NT2/D1 (cell line): ENCODE data around the gene ERC2.

Experiments
- DNase-seq: peaks from one replicate; pipeline ENCODE4 v3.0.0-alpha.2; 2011; ENCODE audit warnings: low read depth, low spot score
- H3K27me3 ChIP-seq: 2 replicates; pipeline ENCODE4 v1.6.0; 2011; ENCODE audit warnings: mild to moderate bottlenecking; ENCODE audit not compliant: insufficient read length, insufficient read depth
- H3K36me3 ChIP-seq: 2 replicates; pipeline ENCODE4 v1.6.1; 2011; ENCODE audit warnings: mild to moderate bottlenecking, low read length, mixed read lengths; ENCODE audit not compliant: insufficient read depth, insufficient read length
- H3K4me1 ChIP-seq: 2 replicates; pipeline ENCODE4 v1.5.1; 2011; ENCODE audit not compliant: insufficient read depth, insufficient read length
- H3K4me3 ChIP-seq: 2 replicates; pipeline ENCODE4 v1.5.1; 2011; ENCODE audit warnings: low read depth; ENCODE audit not compliant: insufficient read length
- H3K9ac ChIP-seq: 2 replicates; pipeline ENCODE4 v1.6.0; 2011; ENCODE audit warnings: low read depth; ENCODE audit not compliant: insufficient read length
- H3K9me3 ChIP-seq: 2 replicates; pipeline ENCODE4 v1.5.1; 2011; ENCODE audit warnings: mild to moderate bottlenecking, low read length; ENCODE audit not compliant: insufficient read depth
- SUZ12 ChIP-seq: IDR thresholded peaks from 2 replicates; pipeline ENCODE4 v1.6.1; 2011; ENCODE audit not compliant: insufficient read length, insufficient read depth; ENCODE audit errors: extremely low read depth
- YY1 ChIP-seq: IDR thresholded peaks from 2 replicates; pipeline ENCODE4 v1.6.1; 2011; ENCODE audit not compliant: insufficient read length, insufficient read depth
- ZNF274 ChIP-seq: IDR thresholded peaks from 2 replicates; pipeline ENCODE4 v1.6.1; 2011; ENCODE audit warnings: mild to moderate bottlenecking, low read depth, low read length

The ERC2 gene

GRCh38 chr3:56424885-56425284, 43.4 kb downstream of the ERC2 start:
- DNase-seq: no peak
- Histone ChIP-seq H3K9ac (no peak overlapping the region), H3K36me3 (no peaks in the 10 kb centered on the region), H3K9me3 (no peaks in the 10 kb centered on the region), H3K27me3 (no peaks in the 10 kb centered on the region), H3K4me1 (no peaks in the 10 kb centered on the region), H3K4me3 (no peak overlapping the region)
- no peak for TF ChIP-seq SUZ12
- no peak for TF ChIP-seq ZNF274
- TF ChIP-seq YY1: no peak

- Histone ChIP-seq H3K9me3 (no peaks in the 10 kb centered on the region), H3K27me3 (no peaks in the 10 kb centered on the region), H3K36me3 (no peaks in the 10 kb centered on the region), H3K4me3 (no peak overlapping the region), H3K9ac (no peak overlapping the region), H3K4me1 (no peaks in the 10 kb centered on the region)
- TF ChIP-seq YY1 (no peak), ZNF274 (no peak), SUZ12 (no peak)
- no peak for DNase-seq
Observed at GRCh38 chr3:56424336-56424735, 43.9 kb downstream of the ERC2 start.

GRCh38 chr3:56423661-56424099, 44.6 kb downstream of the ERC2 start:
- no peak for DNase-seq
- TF ChIP-seq SUZ12 (no peak), ZNF274 (no peak), YY1 (no peak)
- no peaks in the 10 kb centered on the region for H3K27me3 ChIP-seq
- no peak overlapping the region for H3K4me3 ChIP-seq
- H3K9me3 ChIP-seq: no peaks in the 10 kb centered on the region
- H3K4me1 ChIP-seq: no peaks in the 10 kb centered on the region
- H3K36me3 ChIP-seq: no peaks in the 10 kb centered on the region
- H3K9ac ChIP-seq: no peak overlapping the region

- DNase-seq: no peak
- TF ChIP-seq YY1: no peak
- TF ChIP-seq SUZ12: no peak
- no peak for TF ChIP-seq ZNF274
- H3K4me1 ChIP-seq: no peaks in the 10 kb centered on the region
- H3K9me3 ChIP-seq: no peaks in the 10 kb centered on the region
- H3K27me3 ChIP-seq: no peaks in the 10 kb centered on the region
- H3K36me3 ChIP-seq: no peaks in the 10 kb centered on the region
- no peak overlapping the region for H3K9ac ChIP-seq
- H3K4me3 ChIP-seq: no peak overlapping the region
Observed at GRCh38 chr3:56422316-56422715, 46.0 kb downstream of the ERC2 start.

GRCh38 chr3:56421205-56421604, 47.1 kb downstream of the ERC2 start:
- TF ChIP-seq SUZ12: no peak
- TF ChIP-seq YY1: no peak
- TF ChIP-seq ZNF274: no peak
- no peaks in the 10 kb centered on the region for H3K36me3 ChIP-seq
- H3K4me3 ChIP-seq: no peak overlapping the region
- no peak for DNase-seq
- no peaks in the 10 kb centered on the region for H3K27me3 ChIP-seq
- no peaks in the 10 kb centered on the region for H3K4me1 ChIP-seq
- H3K9ac ChIP-seq: no peak overlapping the region
- H3K9me3 ChIP-seq: no peaks in the 10 kb centered on the region

- Histone ChIP-seq H3K36me3 (no peaks in the 10 kb centered on the region), H3K9ac (no peak overlapping the region), H3K27me3 (no peaks in the 10 kb centered on the region), H3K4me3 (no peak overlapping the region), H3K4me1 (peaks cover 2% of the 10 kb centered on the region), H3K9me3 (no peaks in the 10 kb centered on the region)
- TF ChIP-seq YY1 (no peak), SUZ12 (no peak), ZNF274 (no peak)
- DNase-seq: no peak
Observed at GRCh38 chr3:56415652-56416051, 52.6 kb downstream of the ERC2 start.

- no peak overlapping the region for H3K4me3 ChIP-seq
- H3K4me1 ChIP-seq: peaks cover 2% of the 10 kb centered on the region
- H3K36me3 ChIP-seq: no peaks in the 10 kb centered on the region
- H3K9me3 ChIP-seq: no peaks in the 10 kb centered on the region
- TF ChIP-seq SUZ12 (no peak), YY1 (no peak), ZNF274 (no peak)
- DNase-seq: peak; percentile 6
- H3K27me3 ChIP-seq: no peaks in the 10 kb centered on the region
- no peak overlapping the region for H3K9ac ChIP-seq
Observed at GRCh38 chr3:56413911-56414310, 54.4 kb downstream of the ERC2 start.

- Histone ChIP-seq H3K4me3 (no peak overlapping the region), H3K9ac (no peak overlapping the region), H3K27me3 (no peaks in the 10 kb centered on the region), H3K4me1 (peaks cover 2% of the 10 kb centered on the region), H3K36me3 (no peaks in the 10 kb centered on the region), H3K9me3 (no peaks in the 10 kb centered on the region)
- no peak for DNase-seq
- TF ChIP-seq SUZ12 (no peak), ZNF274 (no peak), YY1 (no peak)
Observed at GRCh38 chr3:56411166-56411565, 57.1 kb downstream of the ERC2 start.
